H1 (cell line): ENCODE results near the gene ASIC1. TPM values are rescaled to one million over a fixed set of nuclear protein-coding genes. Genes with fewer than 3 reads are reported as not detected.

Experiments
- CTCF ChIA-PET: fragments of 300-600 bp; sonication (Branson Sonifier 250); formaldehyde crosslinking; loops from one replicate; lab custom pipeline; 2021; ENCODE audit not compliant: partially characterized antibody; lab: Charles Lee
- POLR2A ChIA-PET: fragments of 300-600 bp; sonication (Branson Sonifier 250); formaldehyde crosslinking; loops from one replicate; lab custom pipeline; 2021; ENCODE audit warnings: inconsistent platforms; ENCODE audit not compliant: partially characterized antibody; lab: Charles Lee
- DNase-seq, 2 experiments: peaks; one replicate each; pipeline versions ENCODE4 v3.0.0 to v3.0.0-alpha.2; 2010 to 2022; ENCODE audit warnings: low spot score in 2 of 2, low read depth in 1 of 2, mixed read lengths in 1 of 2
- FAIRE-seq: peaks from 2 replicates; lab custom pipeline; 2011; peaks lifted over from hg19 to GRCh38; lab: Jason Lieb, UNC
- H2AFZ ChIP-seq: 2 replicates; pipeline ENCODE4 v1.8.1; 2012; ENCODE audit warnings: low read length, inconsistent platforms
- H2AK5ac ChIP-seq: 2 replicates; pipeline ENCODE4 v1.6.1; 2013; ENCODE audit warnings: low read depth, low read length
- H2BK120ac ChIP-seq: replicated peaks from 2 replicates; pipeline ENCODE3; 2013; ENCODE audit warnings: low read depth, low read length, inconsistent platforms
- H2BK12ac ChIP-seq: 2 replicates; pipeline ENCODE4 v1.6.1; 2013; ENCODE audit warnings: low read depth, low read length
- H2BK15ac ChIP-seq: 2 replicates; pipeline ENCODE4 v1.6.1; 2013; ENCODE audit warnings: low read length
- H2BK20ac ChIP-seq: 2 replicates; pipeline ENCODE4 v1.6.1; 2013; ENCODE audit warnings: low read length
- H2BK5ac ChIP-seq: 2 replicates; pipeline ENCODE4 v1.6.1; 2013; ENCODE audit warnings: low read depth, low read length
- H3K14ac ChIP-seq: 2 replicates; pipeline ENCODE4 v1.6.1; 2013; ENCODE audit warnings: inconsistent platforms; ENCODE audit not compliant: insufficient read length
- H3K18ac ChIP-seq: 2 replicates; pipeline ENCODE4 v1.6.1; 2013; ENCODE audit warnings: low read length; ENCODE audit errors: extremely low read depth
- H3K23ac ChIP-seq: 2 replicates; pipeline ENCODE4 v1.6.1; 2013; ENCODE audit warnings: inconsistent platforms; ENCODE audit not compliant: insufficient read length
- H3K23me2 ChIP-seq: 2 replicates; pipeline ENCODE4 v1.6.1; 2013; ENCODE audit warnings: low read depth, low read length
- H3K27ac ChIP-seq: 2 replicates; pipeline ENCODE4 v1.6.1; 2011; ENCODE audit warnings: low read depth, low read length, inconsistent platforms
- H3K27me3 ChIP-seq, 4 experiments: replicated peaks in 1 of 4; 1 replicate in 1 of 4; 2 replicates in 3 of 4; pipeline versions ENCODE4 v1.6.1 to v1.8.1; 2011 to 2013; ENCODE audit warnings: low read length in 3 of 4, mild to moderate bottlenecking in 3 of 4, inconsistent platforms in 2 of 4, mixed read lengths in 2 of 4, moderate library complexity in 1 of 4; ENCODE audit not compliant: control insufficient read depth in 3 of 4, insufficient read depth in 3 of 4; ENCODE audit errors: extremely low read depth in 1 of 4
- H3K36me3 ChIP-seq, 4 experiments: 2 replicates each; pipeline versions ENCODE4 v1.6.1 to v1.8.1; 2011 to 2013; ENCODE audit warnings: mild to moderate bottlenecking in 4 of 4, low read length in 3 of 4, moderate library complexity in 2 of 4, control low read depth in 1 of 4, inconsistent platforms in 1 of 4; ENCODE audit not compliant: insufficient read depth in 4 of 4, control insufficient read depth in 2 of 4
- H3K4ac ChIP-seq: replicated peaks from 2 replicates; pipeline ENCODE3; 2013; ENCODE audit warnings: low read length, low read depth, mixed read lengths, inconsistent platforms; ENCODE audit not compliant: insufficient read length
- H3K4me1 ChIP-seq, 4 experiments: replicated peaks in 1 of 4; 1 replicate in 1 of 4; 2 replicates in 3 of 4; pipeline versions ENCODE4 v1.6.1 to v1.8.1; 2011 to 2013; ENCODE audit warnings: low read length in 3 of 4, inconsistent platforms in 2 of 4, mixed read lengths in 1 of 4; ENCODE audit not compliant: insufficient read depth in 4 of 4, control insufficient read depth in 3 of 4
- H3K4me2 ChIP-seq, 2 experiments: 2 replicates each; pipeline versions ENCODE4 v1.6.1 to v1.8.1; 2011 to 2013; ENCODE audit warnings: low read depth in 2 of 2, low read length in 2 of 2, control low read depth in 1 of 2, inconsistent platforms in 1 of 2, mild to moderate bottlenecking in 1 of 2; ENCODE audit not compliant: insufficient read depth in 1 of 2
- H3K4me3 ChIP-seq, 4 experiments: fragments of 200-600, 300-600 bp in 1 of 4; sonication (generic), shearing (Covaris generic), sonication (Bioruptor Twin) in 1 of 4; 2 replicates each; pipeline versions ENCODE4 v1.5.1 to v1.8.1; 2011 to 2016; ENCODE audit warnings: low read length in 4 of 4, low read depth in 3 of 4, control low read depth in 2 of 4, inconsistent platforms in 2 of 4, mild to moderate bottlenecking in 2 of 4, mixed read lengths in 1 of 4, moderate library complexity in 1 of 4; ENCODE audit not compliant: insufficient read depth in 2 of 4; ENCODE audit errors: extremely low read depth in 1 of 4
- H3K56ac ChIP-seq: replicated peaks from 2 replicates; pipeline ENCODE3; 2013; ENCODE audit warnings: low read depth, mild to moderate bottlenecking, mixed read lengths, low read length, inconsistent platforms; ENCODE audit not compliant: insufficient read length
- H3K79me1 ChIP-seq: 2 replicates; pipeline ENCODE4 v1.6.1; 2013; ENCODE audit warnings: low read depth, low read length, control low read depth
- H3K79me2 ChIP-seq, 2 experiments: 2 replicates each; pipeline versions ENCODE4 v1.6.1 to v1.8.1; 2012 to 2013; ENCODE audit warnings: low read length in 2 of 2, mild to moderate bottlenecking in 2 of 2, inconsistent platforms in 1 of 2; ENCODE audit not compliant: insufficient read depth in 2 of 2, control insufficient read depth in 1 of 2
- H3K9ac ChIP-seq, 4 experiments: replicated peaks in 1 of 4; 1 replicate in 1 of 4; 2 replicates in 3 of 4; pipeline versions ENCODE4 v1.6.1 to v1.8.1; 2011 to 2013; ENCODE audit warnings: low read depth in 3 of 4, low read length in 3 of 4, control low read depth in 2 of 4, mild to moderate bottlenecking in 2 of 4, moderate library complexity in 2 of 4, inconsistent platforms in 1 of 4; ENCODE audit errors: extremely low read depth in 1 of 4
- H3K9me3 ChIP-seq, 2 experiments: 2 replicates each; pipeline versions ENCODE4 v1.6.1 to v1.8.1; 2012 to 2013; ENCODE audit warnings: mild to moderate bottlenecking in 2 of 2, moderate library complexity in 2 of 2, control low read depth in 1 of 2, inconsistent platforms in 1 of 2, low read depth in 1 of 2, low read length in 1 of 2, mixed read lengths in 1 of 2; ENCODE audit not compliant: insufficient read depth in 2 of 2
- H4K20me1 ChIP-seq, 2 experiments: replicated peaks in 1 of 2; 2 replicates each; pipeline versions ENCODE3 to v1.8.1; 2011 to 2013; ENCODE audit warnings: inconsistent platforms in 2 of 2, low read length in 2 of 2, mild to moderate bottlenecking in 1 of 2; ENCODE audit not compliant: insufficient read depth in 2 of 2, control insufficient read depth in 1 of 2
- H4K5ac ChIP-seq: 2 replicates; pipeline ENCODE4 v1.6.1; 2013; ENCODE audit warnings: low read length, low read depth, mixed read lengths, inconsistent platforms; ENCODE audit not compliant: insufficient read length
- H4K8ac ChIP-seq: 2 replicates; pipeline ENCODE4 v1.8.0; 2013; ENCODE audit warnings: mild to moderate bottlenecking, moderate library complexity, low read length, inconsistent platforms; ENCODE audit not compliant: insufficient read depth; ENCODE audit errors: extremely low read depth
- H4K91ac ChIP-seq: replicated peaks from 2 replicates; pipeline ENCODE3; 2013; ENCODE audit warnings: low read length, mixed read lengths, inconsistent platforms; ENCODE audit not compliant: insufficient read length
- EZH2 ChIP-seq: fragments of 200-600 bp; sonication (generic); IDR thresholded peaks from 2 replicates; pipeline ENCODE4 v1.7.1; 2012; ENCODE audit warnings: low read depth, mild to moderate bottlenecking, moderate library complexity, low read length, inconsistent platforms; ENCODE audit not compliant: severe bottlenecking
- JUN ChIP-seq: IDR thresholded peaks from 2 replicates; pipeline ENCODE4 v1.6.1; 2011; ENCODE audit warnings: low read depth, mild to moderate bottlenecking, improper control_type of control experiment, low read length
- JUND ChIP-seq: IDR thresholded peaks from 2 replicates; pipeline ENCODE4 v1.6.1; 2011; ENCODE audit warnings: mild to moderate bottlenecking, improper control_type of control experiment, low read length
- MAX ChIP-seq: IDR thresholded peaks from 2 replicates; pipeline ENCODE4 v1.6.1; 2012; ENCODE audit warnings: inconsistent platforms
- NANOG ChIP-seq: IDR thresholded peaks from 2 replicates; pipeline ENCODE4 v1.6.1; 2011; ENCODE audit warnings: low read length, low read depth, mild to moderate bottlenecking, inconsistent platforms; ENCODE audit not compliant: insufficient read depth, poor library complexity, severe bottlenecking
- POU5F1 ChIP-seq: IDR thresholded peaks from 2 replicates; pipeline ENCODE4 v1.6.1; 2011; ENCODE audit warnings: low read depth, mild to moderate bottlenecking, low read length, moderate library complexity
- RFX5 ChIP-seq: IDR thresholded peaks from 2 replicates; pipeline ENCODE4 v1.6.1; 2011; ENCODE audit warnings: low read depth, low read length, improper control_type of control experiment, borderline replicate concordance
- RXRA ChIP-seq: IDR thresholded peaks from 2 replicates; pipeline ENCODE4 v1.6.1; 2011; ENCODE audit warnings: low read depth, mild to moderate bottlenecking, low read length, moderate library complexity; ENCODE audit not compliant: insufficient read depth
- SIN3A ChIP-seq, 2 experiments: IDR thresholded peaks in 1 of 2; conservative IDR thresholded peaks in 1 of 2; 2 replicates each; pipeline ENCODE4 v1.6.1; 2011 to 2012; ENCODE audit warnings: low read length in 2 of 2, improper control_type of control experiment in 1 of 2, low read depth in 1 of 2, mild to moderate bottlenecking in 1 of 2
- SIX5 ChIP-seq: IDR thresholded peaks from 2 replicates; pipeline ENCODE4 v1.6.1; 2011; ENCODE audit warnings: mild to moderate bottlenecking, low read depth, low read length
- SUZ12 ChIP-seq: fragments of 200-600 bp; sonication (generic); IDR thresholded peaks from 2 replicates; pipeline ENCODE4 v1.6.1; 2012; ENCODE audit warnings: mild to moderate bottlenecking, inconsistent platforms, low read length, moderate library complexity, mixed read lengths
- TAF1 ChIP-seq: IDR thresholded peaks from 2 replicates; pipeline ENCODE4 v1.6.1; 2011; ENCODE audit warnings: mild to moderate bottlenecking, low read depth, low read length
- TBP ChIP-seq: IDR thresholded peaks from 2 replicates; pipeline ENCODE4 v1.6.1; 2011; ENCODE audit warnings: low read depth, low read length, improper control_type of control experiment
- TCF12 ChIP-seq: IDR thresholded peaks from 2 replicates; pipeline ENCODE4 v1.6.1; 2011; ENCODE audit warnings: low read depth, mild to moderate bottlenecking, low read length
- WGBS, 2 experiments: shearing (Covaris generic) in 1 of 2; methylation state at CpG; one replicate each; pipeline versions ENCODE4 v1.1.6 to v1.1.7; 2013 to 2015; ENCODE audit warnings: low lambda C conversion rate in 2 of 2, mixed read lengths in 2 of 2, inconsistent platforms in 1 of 2, low coverage in 1 of 2, missing lambda C conversion rate in 1 of 2; ENCODE audit not compliant: insufficient replicate concordance in 2 of 2, insufficient coverage in 1 of 2, insufficient read length in 1 of 2; ENCODE audit errors: extremely low coverage in 1 of 2, missing lambda C conversion rate in 1 of 2; 5-methylcytosine and 5-hydroxymethylcytosine counted together
- polyA plus RNA-seq, 7 experiments: library from polyadenylated mRNA; depleted of rRNA in 3 of 7; stranded (reverse) in 5 of 7; unstranded in 2 of 7; fragments of >200 nt in 5 of 7; fragments of 200-250 nt in 2 of 7; gene quantifications; 1 replicate in 5 of 7; 2 replicates in 1 of 7; 4 replicates in 1 of 7; pipeline versions ENCODE4 v1.2.1 to v1.2.3, GENCODE V29; 2011 to 2013; ENCODE audit warnings: missing spikeins in 2 of 7, mixed read lengths in 2 of 7
- total RNA-seq: library from RNA; stranded (reverse); fragmentation: NEBNext Ultra II Directional; extraction: Animal tissue kit (Norgen Biotek cat#: 25700); gene quantifications from 2 replicates; pipeline ENCODE4 v1.2.1, GENCODE V29; 2021

The ASIC1 gene
- total and polyA plus RNA-seq, 2 of the 8 experiments (the other 6 are each of a cell fraction or from before 2014, with no cell fraction given): 2.4 to 4.4 TPM

- H3K23me2 ChIP-seq: no peaks in the 10 kb centered on the region; the same call in 1 of the 2 replicates
- H3K4me2 ChIP-seq: no peak overlapping the region
- H2BK5ac ChIP-seq: no peak overlapping the region; the same call in 1 of the 2 replicates
- H3K27me3 ChIP-seq: no peaks in the 10 kb centered on the region
- H4K91ac ChIP-seq: no peak overlapping the region
- no peaks in the 10 kb centered on the region for H3K9me3 ChIP-seq
- H3K9ac ChIP-seq: no peak overlapping the region
- no peaks in the 10 kb centered on the region for H3K4me1 ChIP-seq
- peaks cover 0 to 3% (median 0%) of the 10 kb centered on the region in 4 experiments; a peak in 1 of 8 replicates for H3K36me3 ChIP-seq
- no peak for DNase-seq
- H2BK120ac ChIP-seq: no peak overlapping the region
- no peak overlapping the region for H2BK20ac ChIP-seq
- no peak overlapping the region for H3K18ac ChIP-seq
- ChIA-PET CTCF (interaction anchor here (0.5 to 32.9 kb wide), 8 partner anchors 10 to 189 kb away, joined by 3 to 625 read pairs (median 4); partner anchors contain the start of gene SMARCD1), POLR2A (interaction anchor here (1.0 to 27.1 kb wide), 6 partner anchors 8 to 46 kb away, joined by 4 to 457 read pairs (median 4); partner anchors contain the start of genes CERS5, COX14, GPD1 and SMARCD1)
- H3K79me1 ChIP-seq: no peaks in the 10 kb centered on the region; the same call in 1 of the 2 replicates
- H3K14ac ChIP-seq: no peak overlapping the region
- H3K23ac ChIP-seq: no peak overlapping the region
- H3K27ac ChIP-seq: no peak overlapping the region
- FAIRE-seq: no peak
- no peak overlapping the region for H3K4me3 ChIP-seq
- H2BK15ac ChIP-seq: no peak overlapping the region
- H2AK5ac ChIP-seq: no peak overlapping the region
- H3K56ac ChIP-seq: no peak overlapping the region
- WGBS, 2 experiments: 96% methylated on average over 3 of the region's 3 CpGs; no CpG with 5 or more reads in 1 of the 2 experiments
- no peak overlapping the region for H3K4ac ChIP-seq
- H4K8ac ChIP-seq: no peak overlapping the region
- H4K20me1 ChIP-seq: peaks cover 0 to 2% of the 10 kb centered on the region in 2 experiments
- no peaks in the 10 kb centered on the region; a peak in 1 of 4 replicates for H3K79me2 ChIP-seq
- no peak overlapping the region for H2AFZ ChIP-seq
- H4K5ac ChIP-seq: no peak overlapping the region
- H2BK12ac ChIP-seq: no peak overlapping the region
- TF ChIP-seq SIN3A (conservative IDR thresholded peaks at IDR 0.05 in 1 of 2, IDR thresholded peaks at IDR 0.05 in 1 of 2; ENCODE audit: low read depth in 1 of 2, low read length in 2 of 2): no peak
- TF ChIP-seq NANOG: no peak
- TF ChIP-seq RFX5: no peak
- TF ChIP-seq JUN: no peak
- no peak for TF ChIP-seq POU5F1
- TF ChIP-seq TAF1: no peak
- TF ChIP-seq SIX5: no peak
- TF ChIP-seq MAX: no peak
- TF ChIP-seq JUND: no peak
- no peak for TF ChIP-seq TBP
- TF ChIP-seq EZH2: no peak
- no peak for TF ChIP-seq TCF12
- TF ChIP-seq SUZ12: no peak
- no peak for TF ChIP-seq RXRA
Observed at GRCh38 chr12:50120953-50121352, 63.6 kb downstream of the ASIC1 start.
